IMR-90 (cell line): ENCODE measurements around the gene EHBP1L1. TPM values are rescaled to one million over a fixed set of nuclear protein-coding genes. Genes with fewer than 3 reads are reported as not detected.

Experiments
- ATAC-seq: fragments of 200-7000 bp; cut with Tn5 transposase; 2 replicates; pipeline ENCODE4 v1.9.1; 2020; ENCODE audit warnings: low read depth, mild to moderate bottlenecking, moderate library complexity
- BruUV-seq: library from RNA; stranded (reverse); fragments of 400-500 nt; replicated peaks from 2 replicates; lab custom pipeline; 2021; lab: Mats Ljungman, UMichigan
- CTCF ChIA-PET: fragments of 300-600 bp; formaldehyde crosslinking; extraction: SDS; loops from one replicate; lab custom pipeline; 2021; ENCODE audit warnings: antibody characterized with exemption; lab: Yijun Ruan, JAX
- POLR2A ChIA-PET: fragments of 300-600 bp; sonication (Branson Sonifier 250); formaldehyde crosslinking; loops from one replicate; lab custom pipeline; 2022; ENCODE audit warnings: antibody characterized with exemption; ENCODE audit not compliant: unreplicated experiment; lab: Charles Lee
- DNase-seq: peaks from one replicate; pipeline ENCODE4 v3.0.0; 2013
- H2AFZ ChIP-seq: replicated peaks from 2 replicates; pipeline ENCODE3; 2013; ENCODE audit warnings: low read length, mild to moderate bottlenecking; ENCODE audit not compliant: poor library complexity
- H2AK5ac ChIP-seq: 2 replicates; pipeline ENCODE4 v1.6.1; 2013; ENCODE audit warnings: low read depth, low read length, inconsistent platforms
- H2AK9ac ChIP-seq: replicated peaks from 2 replicates; pipeline ENCODE3; 2013; ENCODE audit warnings: mild to moderate bottlenecking, low read depth, low read length, moderate library complexity; ENCODE audit not compliant: poor library complexity
- H2BK120ac ChIP-seq: 2 replicates; pipeline ENCODE4 v1.6.1; 2013; ENCODE audit warnings: low read depth, low read length, inconsistent platforms
- H2BK15ac ChIP-seq: 3 replicates; pipeline ENCODE4 v1.6.1; 2013; ENCODE audit warnings: low read depth, low read length, inconsistent platforms
- H2BK20ac ChIP-seq: 2 replicates; pipeline ENCODE4 v1.6.1; 2013; ENCODE audit warnings: low read depth, mild to moderate bottlenecking, inconsistent platforms, low read length, moderate library complexity
- H2BK5ac ChIP-seq: 2 replicates; pipeline ENCODE4 v1.6.1; 2013; ENCODE audit warnings: mild to moderate bottlenecking, low read depth, low read length, inconsistent platforms; ENCODE audit not compliant: poor library complexity, severe bottlenecking
- H3K14ac ChIP-seq: replicated peaks from 2 replicates; pipeline ENCODE4 v1.6.1; 2013; ENCODE audit warnings: low read depth, low read length, inconsistent platforms
- H3K18ac ChIP-seq: 2 replicates; pipeline ENCODE4 v1.6.1; 2013; ENCODE audit warnings: low read depth, low read length, control low read depth
- H3K23ac ChIP-seq: 2 replicates; pipeline ENCODE4 v1.6.1; 2013; ENCODE audit warnings: low read depth, low read length, inconsistent platforms
- H3K27ac ChIP-seq: 2 replicates; pipeline ENCODE4 v1.5.1; 2013; ENCODE audit warnings: mild to moderate bottlenecking, control low read depth, low read length; ENCODE audit not compliant: insufficient read depth
- H3K27me3 ChIP-seq: 2 replicates; pipeline ENCODE4 v1.6.1; 2013; ENCODE audit warnings: low read length; ENCODE audit not compliant: control insufficient read depth, insufficient read depth
- H3K36me3 ChIP-seq: 2 replicates; pipeline ENCODE4 v1.6.1; 2013; ENCODE audit warnings: low read length, mixed read lengths; ENCODE audit not compliant: control insufficient read depth, insufficient read depth
- H3K4ac ChIP-seq: 2 replicates; pipeline ENCODE4 v1.6.1; 2013; ENCODE audit warnings: low read depth, low read length, inconsistent platforms
- H3K4me1 ChIP-seq: 2 replicates; pipeline ENCODE4 v1.6.1; 2013; ENCODE audit warnings: low read length, mixed read lengths; ENCODE audit not compliant: control insufficient read depth, insufficient read depth
- H3K4me2 ChIP-seq: 2 replicates; pipeline ENCODE4 v1.6.1; 2013; ENCODE audit warnings: low read depth, mild to moderate bottlenecking, control low read depth, low read length, moderate library complexity
- H3K4me3 ChIP-seq: 2 replicates; pipeline ENCODE4 v1.5.1; 2013; ENCODE audit warnings: low read depth, mild to moderate bottlenecking, control low read depth, low read length, moderate library complexity; ENCODE audit not compliant: insufficient read depth
- H3K56ac ChIP-seq: 2 replicates; pipeline ENCODE4 v1.6.1; 2013; ENCODE audit warnings: low read length, inconsistent platforms; ENCODE audit not compliant: insufficient read depth; ENCODE audit errors: extremely low read depth
- H3K79me1 ChIP-seq, 2 experiments: 2 replicates each; pipeline ENCODE4 v1.6.1; 2013; ENCODE audit warnings: low read length in 2 of 2, inconsistent platforms in 1 of 2, low read depth in 1 of 2
- H3K9ac ChIP-seq: 2 replicates; pipeline ENCODE4 v1.6.1; 2013; ENCODE audit warnings: low read depth, low read length, control low read depth
- H3K9me1 ChIP-seq: 2 replicates; pipeline ENCODE4 v1.6.1; 2013; ENCODE audit warnings: low read length, inconsistent platforms; ENCODE audit not compliant: insufficient read depth
- H3K9me3 ChIP-seq: 2 replicates; pipeline ENCODE4 v1.6.1; 2013; ENCODE audit warnings: low read length; ENCODE audit not compliant: control insufficient read depth, insufficient read depth
- H4K20me1 ChIP-seq: 2 replicates; pipeline ENCODE4 v1.6.1; 2013; ENCODE audit warnings: low read length, inconsistent platforms; ENCODE audit not compliant: insufficient read depth
- H4K5ac ChIP-seq: 2 replicates; pipeline ENCODE4 v1.6.1; 2013; ENCODE audit warnings: mild to moderate bottlenecking, low read depth, low read length, control low read depth
- H4K8ac ChIP-seq, 2 experiments: 2 replicates each; pipeline ENCODE4 v1.6.1; 2013; ENCODE audit warnings: low read depth in 2 of 2, low read length in 2 of 2, control low read depth in 1 of 2, inconsistent platforms in 1 of 2
- H4K91ac ChIP-seq: 2 replicates; pipeline ENCODE4 v1.6.1; 2013; ENCODE audit warnings: low read depth, low read length, inconsistent platforms; ENCODE audit not compliant: insufficient read depth
- FOS ChIP-seq: fragments of 150-350 bp; IDR thresholded peaks from 2 replicates; pipeline ENCODE4 v1.6.1; 2016; ENCODE audit warnings: low read depth, low read length
- WGBS, 2 experiments: methylation state at CpG; one replicate each; pipeline versions ENCODE4 v1.1.5 to v1.1.7; 2013; ENCODE audit warnings: missing lambda C conversion rate in 2 of 2; ENCODE audit not compliant: insufficient read length in 1 of 2; ENCODE audit errors: extremely low coverage in 2 of 2; 5-methylcytosine and 5-hydroxymethylcytosine counted together
- dilution Hi-C: fragments of 300-500 bp; cut with HindIII; formaldehyde crosslinking; loops from one replicate; pipeline ENCODE4 v1.14.3; 2018; ENCODE audit warnings: low sequenced_read_pairs; ENCODE audit not compliant: unreplicated experiment
- in situ Hi-C: fragments of 300-500 bp; cut with MboI; formaldehyde crosslinking; loops from 3 replicates; pipeline ENCODE4 v1.14.3; 2019; ENCODE audit warnings: low sequenced_read_pairs, inconsistent platforms, mixed read lengths
- intact Hi-C: fragments of 100-400 bp; cut with micrococcal nuclease; formaldehyde crosslinking; loops from 2 replicates; pipeline ENCODE4 v1.10.0; 2022
- polyA plus RNA-seq, 3 experiments: library from polyadenylated mRNA; depleted of rRNA; stranded (reverse); fragments of >200 nt; gene quantifications; 2 replicates each; pipeline ENCODE4 v1.2.3, GENCODE V29; 2012; ENCODE audit warnings: low replicate concordance in 1 of 3
- total RNA-seq: library from RNA; depleted of rRNA; stranded (reverse); fragments of >200 nt; gene quantifications from 2 replicates; pipeline ENCODE4 v1.2.3, GENCODE V29; 2012

The EHBP1L1 gene
- total and polyA plus RNA-seq, 2 of the 4 experiments (the other 2 are of a cell fraction): 10.0 to 27.4 TPM

GRCh38 chr11:65583589-65583988 lies 7.7 kb downstream of the EHBP1L1 start:
- Histone ChIP-seq H4K8ac (no peak overlapping the region), H2AK9ac (no peak overlapping the region), H3K56ac (no peak overlapping the region), H3K27me3 (no peaks in the 10 kb centered on the region), H3K23ac (no peak overlapping the region), H2AFZ (no peak overlapping the region), H3K36me3 (peaks cover 50% of the 10 kb centered on the region), H4K91ac (no peak overlapping the region), H3K9me1 (no peaks in the 10 kb centered on the region), H3K4ac (no peak overlapping the region), H2AK5ac (no peak overlapping the region), H3K27ac (no peak overlapping the region), H2BK5ac (no peak overlapping the region), H4K20me1 (0 out of 2 replicates have a peak, but pooled peaks cover 4% of the 10 kb centered on the region), H2BK20ac (no peak overlapping the region), H3K9me3 (no peaks in the 10 kb centered on the region), H2BK120ac (no peak overlapping the region), H4K5ac (no peak overlapping the region), H3K9ac (no peak overlapping the region), H3K18ac (no peak overlapping the region), H3K14ac (no peak overlapping the region), H3K4me3 (no peak overlapping the region), H3K4me2 (no peak overlapping the region), H3K79me1 (peaks cover 0 to 26% of the 10 kb centered on the region in 2 experiments; a peak in 3 of 4 replicates), H3K4me1 (peaks cover 4% of the 10 kb centered on the region), H2BK15ac (no peak overlapping the region)
- no peak for TF ChIP-seq FOS
- in situ Hi-C loops: no loop called here
- ATAC-seq (no peak), DNase-seq (no peak)
- CTCF ChIA-PET: interaction anchor here (1.4 kb wide), 1 partner anchor 11 kb away, joined by 4 read pairs; no protein-coding TSS in a partner anchor
- POLR2A ChIA-PET: no interaction called here
- dilution Hi-C loops: no loop called here
- no TSS peak for BruUV-seq
- 60% methylated on average over 2 of the region's 10 CpGs; no CpG with 5 or more reads in 1 of the 2 experiments for WGBS, 2 experiments
- intact Hi-C loops: no loop called here
